ENCODE results near the gene SLC39A3. TPM values are rescaled to one million over a fixed set of nuclear protein-coding genes. Genes with fewer than 3 reads are reported as not detected.
"Not testable (repeated sequence)": the region's sequence is repeated elsewhere in the genome, so short reads cannot be mapped to it uniquely, and the experiment has no call there.

Gene SLC39A3
- polyA plus RNA-seq, 12 donors: 12.4 to 25.5 (median 14.6) TPM; not detected in 1

GRCh38 chr19:2726160-2726855 lies 13.5 kb downstream of the SLC39A3 start:
- DNase-seq: no peak

- no peak for DNase-seq
Observed at GRCh38 chr19:2724148-2724557, 15.7 kb downstream of the SLC39A3 start.

- no peak for DNase-seq
Observed at GRCh38 chr19:2723747-2724146, 16.1 kb downstream of the SLC39A3 start.

GRCh38 chr19:2723345-2723715 lies 16.5 kb downstream of the SLC39A3 start:
- no peak for DNase-seq

GRCh38 chr19:2722541-2723344 lies 17.1 kb downstream of the SLC39A3 start:
- no peak for DNase-seq

GRCh38 chr19:2721570-2722540 lies 18.0 kb downstream of the SLC39A3 start:
- no peak for DNase-seq

DNA sequence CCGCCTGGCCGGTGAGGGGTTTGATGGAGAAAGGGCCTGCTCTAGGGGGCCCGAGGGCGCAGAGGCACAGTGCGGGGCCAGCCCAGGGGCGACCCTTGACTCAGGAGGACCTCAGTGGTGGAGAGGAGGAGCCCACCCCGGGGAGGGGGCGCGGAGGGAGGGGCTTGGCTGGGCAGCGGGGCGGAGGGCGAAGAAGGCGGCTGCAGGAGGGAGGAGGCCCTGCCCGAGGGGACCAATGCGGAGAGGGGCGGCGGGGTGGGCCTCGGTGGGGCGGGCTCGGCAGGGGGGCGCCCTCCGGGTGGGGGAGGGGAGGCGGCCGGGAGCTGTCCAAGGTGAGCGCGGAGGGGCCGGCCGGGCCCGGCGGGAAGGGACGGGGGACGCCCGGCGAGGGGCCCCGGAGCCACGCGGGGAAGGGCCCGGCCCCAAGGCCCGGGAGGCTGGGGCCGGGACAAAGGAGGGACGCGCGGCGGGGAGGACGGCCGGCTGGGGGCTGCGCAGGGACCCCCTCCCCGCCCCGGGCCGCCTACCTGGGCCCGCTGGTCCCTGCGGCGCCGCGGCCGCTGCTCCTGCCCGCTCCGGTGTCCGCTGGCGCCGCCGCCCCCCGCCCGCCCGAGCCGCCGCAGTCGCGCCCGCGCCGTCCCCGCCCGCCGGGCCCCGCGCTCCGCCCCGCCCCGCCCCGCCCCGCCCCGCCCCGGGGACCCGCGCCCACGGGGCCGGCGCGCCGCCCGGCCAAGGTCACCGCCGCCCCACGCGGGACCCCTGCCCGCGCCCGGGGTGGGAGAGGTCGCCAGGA lies 18.8 kb downstream of the SLC39A3 start, which contains the start of gene DIRAS1:
Gene DIRAS1, minus strand, starts transcription at position 596 of the 793 bp plus-strand sequence. CDS start 3,566 bp downstream, outside the sequence.
- no peak for DNase-seq

- DNase-seq: no peak
Observed at GRCh38 chr19:2719920-2720776, 19.7 kb downstream of the SLC39A3 start.

- no peak for DNase-seq
Observed at GRCh38 chr19:2719232-2719735, 20.5 kb downstream of the SLC39A3 start.

DNA sequence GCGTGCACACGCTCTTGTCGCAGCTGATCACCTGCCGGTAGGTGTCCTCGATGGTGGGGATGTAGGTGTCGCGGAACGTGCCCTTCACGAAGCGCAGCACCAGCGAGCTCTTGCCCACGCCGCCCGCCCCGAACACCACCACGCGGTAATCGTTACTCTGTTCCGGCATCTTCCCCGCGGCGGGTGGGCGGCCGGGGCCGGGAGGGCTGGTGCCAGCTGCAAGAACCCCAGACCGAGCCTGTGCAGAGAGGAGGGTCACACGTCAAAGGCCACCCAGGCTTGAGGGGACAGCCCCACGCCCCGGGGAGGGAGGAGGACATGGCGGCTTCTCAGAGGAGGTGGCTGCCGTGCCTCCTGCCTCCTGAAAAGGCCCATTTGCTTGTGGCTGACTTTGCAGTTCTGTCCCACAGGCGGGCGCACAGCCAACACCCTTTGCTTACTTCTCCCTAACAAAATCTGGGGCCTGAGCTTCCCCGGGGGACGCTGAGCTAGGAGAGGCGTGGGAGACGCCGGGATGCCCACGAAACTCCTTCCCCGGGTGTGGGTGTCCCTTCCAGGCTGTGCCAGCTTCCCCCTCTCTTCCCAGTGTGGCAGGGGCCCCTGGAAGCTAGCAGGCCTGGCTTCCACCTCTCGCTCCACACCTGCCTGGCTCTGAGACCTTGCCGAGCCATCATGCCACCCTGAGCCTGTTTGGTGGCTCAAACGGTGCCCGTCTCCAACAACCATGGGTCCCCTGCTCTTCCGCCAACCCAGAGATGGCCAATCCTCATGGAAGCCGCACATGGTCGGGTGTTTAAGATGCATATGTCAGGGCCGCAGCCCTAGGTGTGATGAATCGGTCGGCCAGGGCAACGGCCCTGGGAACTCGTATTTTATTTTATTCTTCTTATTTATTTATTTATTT lies 21.9 kb downstream of the SLC39A3 start:
- no peak for DNase-seq

DNA sequence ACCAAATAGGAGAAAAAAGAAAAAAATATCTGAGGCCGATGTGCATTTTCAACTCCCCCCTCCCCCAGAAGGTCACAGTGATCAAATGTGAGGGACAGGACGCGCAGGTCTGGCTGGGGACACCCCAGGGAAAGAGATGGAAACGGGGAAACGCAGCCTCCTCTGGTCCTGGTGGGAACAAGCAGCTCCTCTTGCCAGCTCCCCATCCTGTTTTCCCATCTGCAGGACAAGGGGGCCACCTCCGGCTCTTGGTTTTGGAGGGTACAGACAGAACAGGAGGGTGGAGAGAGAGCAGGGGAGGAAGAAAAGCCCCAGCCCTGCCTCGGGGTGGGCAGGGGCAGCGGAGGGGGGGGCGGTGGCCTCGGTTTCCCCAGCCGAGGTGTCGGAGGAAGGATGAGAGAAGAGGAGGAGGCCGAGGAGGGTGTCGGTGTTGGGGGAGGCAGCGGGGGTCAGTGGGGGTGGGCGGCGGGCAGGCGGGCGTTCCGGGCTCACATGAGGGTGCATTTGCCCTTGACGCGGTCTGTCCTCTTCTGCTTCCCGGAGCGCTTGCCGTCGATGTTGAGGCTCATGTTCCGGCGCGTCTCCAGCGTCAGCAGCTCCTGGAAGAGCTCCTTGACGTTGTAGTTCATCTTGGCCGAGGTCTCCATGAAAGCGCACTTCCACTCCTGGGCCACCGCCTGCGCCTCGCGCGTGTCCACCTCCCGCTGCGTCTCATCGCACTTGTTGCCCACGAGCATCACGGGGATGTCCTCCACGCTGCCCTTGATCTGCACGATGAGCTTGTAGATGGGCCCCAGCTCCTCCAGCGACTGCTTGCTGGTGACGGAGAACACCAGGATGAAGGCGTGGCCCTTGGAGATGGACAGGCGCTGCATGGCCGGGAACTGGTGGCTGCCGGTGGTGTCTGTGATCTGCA lies 22.8 kb downstream of the SLC39A3 start:
- DNase-seq: no peak

DNA sequence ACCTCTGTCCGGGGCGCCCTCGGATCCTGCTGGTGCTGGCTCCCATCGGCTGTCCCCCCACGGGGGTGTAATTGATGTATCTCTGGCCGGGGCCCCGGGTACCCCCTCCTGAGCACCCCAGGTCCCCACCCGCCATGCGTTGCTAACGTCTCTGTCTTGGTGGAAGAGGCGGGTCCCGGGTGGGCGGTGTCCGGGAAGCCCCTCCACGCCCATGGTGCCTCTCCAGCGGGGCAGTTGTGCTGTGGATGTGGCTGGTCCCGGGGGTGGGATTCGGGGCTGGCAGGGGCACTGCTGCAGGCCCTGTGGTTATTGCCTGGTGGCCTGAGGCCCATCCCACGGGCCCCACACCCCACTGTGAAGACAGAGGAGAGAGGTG lies 23.6 kb downstream of the SLC39A3 start:
- no peak for DNase-seq

DNA sequence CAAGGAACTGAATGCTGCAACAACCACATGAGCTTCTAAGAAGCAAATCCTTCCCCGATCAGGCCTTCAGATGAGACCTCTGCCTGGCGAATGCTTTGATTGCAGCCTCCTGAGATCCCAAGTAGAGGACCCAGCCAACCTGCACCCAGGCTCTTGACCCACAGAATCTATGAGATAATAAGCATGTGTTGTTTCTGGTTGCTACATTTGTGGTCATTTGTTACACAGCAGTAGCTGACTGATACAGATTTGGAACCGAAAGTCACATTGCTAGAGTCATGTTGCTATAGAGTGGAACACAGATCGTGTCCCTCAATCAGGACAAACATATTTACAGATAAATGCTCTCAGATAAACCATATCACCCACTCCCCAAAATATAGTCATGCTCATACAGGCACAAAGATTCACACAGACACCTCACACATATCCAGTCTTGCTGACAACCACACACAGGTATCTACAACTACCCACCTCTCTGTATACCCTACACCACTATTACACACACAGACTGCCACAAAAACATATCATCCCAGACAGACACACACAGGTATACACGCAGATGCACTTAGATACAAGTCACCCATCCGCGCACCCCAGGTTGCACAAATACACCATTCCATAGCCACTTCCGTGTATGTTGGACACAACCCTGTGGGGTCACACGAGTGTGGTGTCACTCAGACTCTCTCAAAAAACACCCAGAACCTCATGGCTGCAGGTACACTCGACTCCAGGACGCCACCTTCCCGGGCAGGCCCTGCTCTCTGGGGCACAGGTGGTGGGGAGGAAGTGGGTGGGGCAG lies 24.1 kb downstream of the SLC39A3 start:
- DNase-seq: no peak

GRCh38 chr19:2714531-2715269 lies 25.1 kb downstream of the SLC39A3 start:
- DNase-seq: no peak

DNA sequence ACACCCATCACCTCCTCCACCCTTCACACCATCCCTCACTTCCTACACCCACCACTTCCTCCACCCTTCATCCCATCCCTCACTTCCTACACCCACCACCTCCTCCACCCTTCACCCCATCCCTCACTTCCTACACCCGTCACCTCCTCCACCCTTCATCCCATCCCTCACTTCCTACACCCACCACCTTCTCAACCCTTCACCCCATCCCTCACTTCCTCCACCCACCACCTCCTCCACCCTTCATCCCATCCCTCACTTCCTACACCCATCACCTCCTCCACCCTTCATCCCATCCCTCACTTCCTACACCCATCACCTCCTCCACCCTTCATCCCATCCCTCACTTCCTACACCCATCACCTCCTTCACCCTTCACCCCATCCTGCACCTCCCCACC lies 25.7 kb downstream of the SLC39A3 start:
- not testable (repeated sequence) for DNase-seq

DNA sequence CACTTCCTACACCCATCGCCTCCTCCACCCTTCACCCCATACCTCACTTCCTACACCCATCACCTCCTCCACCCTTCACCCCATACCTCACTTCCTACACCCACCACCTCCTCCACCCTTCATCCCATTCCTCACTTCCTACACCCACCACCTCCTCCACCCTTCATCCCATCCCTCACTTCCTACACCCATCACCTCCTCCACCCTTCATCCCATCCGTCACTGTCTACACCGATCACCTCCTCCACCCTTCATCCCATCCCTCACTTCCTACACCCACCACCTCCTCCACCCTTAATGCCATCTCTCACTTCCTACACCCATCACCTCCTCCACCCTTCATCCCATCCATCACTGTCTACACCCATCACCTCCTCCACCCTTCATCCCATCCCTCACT lies 26.6 kb downstream of the SLC39A3 start:
- not testable (repeated sequence) for DNase-seq
